Keratinocyte (primary cell): ENCODE data around the gene HOXD10. TPM values are rescaled to one million over a fixed set of nuclear protein-coding genes. Genes with fewer than 3 reads are reported as not detected.

Experiments
- DNase-seq: peaks from one replicate; pipeline ENCODE4 v3.0.0-alpha.2; 2011; ENCODE audit warnings: low read depth, missing footprints, low spot score
- FAIRE-seq: peaks from 2 replicates; lab custom pipeline; 2011; peaks lifted over from hg19 to GRCh38; lab: Jason Lieb, UNC
- H2AFZ ChIP-seq: 2 replicates; pipeline ENCODE4 v1.6.0; 2012; ENCODE audit warnings: low read length, control low read depth, inconsistent platforms; ENCODE audit not compliant: control insufficient read depth
- H3K27ac ChIP-seq: 2 replicates; pipeline ENCODE4 v1.5.1; 2011; ENCODE audit warnings: low read length; ENCODE audit not compliant: control insufficient read depth, insufficient read depth
- H3K27me3 ChIP-seq: 3 replicates; pipeline ENCODE4 v1.6.0; 2011; ENCODE audit warnings: low read length; ENCODE audit not compliant: control insufficient read depth, insufficient read depth; ENCODE audit errors: extremely low read depth
- H3K36me3 ChIP-seq, 2 experiments: 2 replicates in 1 of 2; 3 replicates in 1 of 2; pipeline ENCODE4 v1.5.1; 2011; ENCODE audit warnings: low read length in 2 of 2, mild to moderate bottlenecking in 1 of 2; ENCODE audit not compliant: control insufficient read depth in 2 of 2, insufficient read depth in 2 of 2; ENCODE audit errors: extremely low read depth in 1 of 2
- H3K4me1 ChIP-seq: 3 replicates; pipeline ENCODE4 v1.5.1; 2011; ENCODE audit warnings: low read length; ENCODE audit not compliant: control insufficient read depth, insufficient read depth; ENCODE audit errors: extremely low read depth
- H3K4me2 ChIP-seq: 3 replicates; pipeline ENCODE4 v1.6.0; 2011; ENCODE audit warnings: low read depth, low read length; ENCODE audit not compliant: control insufficient read depth, insufficient read depth; ENCODE audit errors: extremely low read depth
- H3K4me3 ChIP-seq, 3 experiments: fragments of 200-600 bp in 1 of 3; sonication (generic) in 1 of 3; 2 replicates in 2 of 3; 3 replicates in 1 of 3; pipeline ENCODE4 v1.5.1; 2011 to 2016; ENCODE audit warnings: low read length in 3 of 3, mild to moderate bottlenecking in 3 of 3, control low read depth in 2 of 3, inconsistent platforms in 1 of 3, low read depth in 1 of 3, mixed read lengths in 1 of 3, mixed run types in 1 of 3, moderate library complexity in 1 of 3; ENCODE audit not compliant: control insufficient read depth in 2 of 3, insufficient read depth in 2 of 3; ENCODE audit errors: extremely low read depth in 1 of 3
- H3K79me2 ChIP-seq: 2 replicates; pipeline ENCODE4 v1.6.0; 2012; ENCODE audit warnings: low read length; ENCODE audit not compliant: control insufficient read depth, insufficient read depth
- H3K9ac ChIP-seq: 3 replicates; pipeline ENCODE4 v1.6.0; 2011; ENCODE audit warnings: low read length; ENCODE audit not compliant: control insufficient read depth, insufficient read depth; ENCODE audit errors: extremely low read depth
- H3K9me1 ChIP-seq: 3 replicates; pipeline ENCODE4 v1.6.0; 2011; ENCODE audit warnings: low read length; ENCODE audit not compliant: control insufficient read depth, insufficient read depth; ENCODE audit errors: extremely low read depth
- H3K9me3 ChIP-seq: 2 replicates; pipeline ENCODE4 v1.5.1; 2012; ENCODE audit warnings: low read depth, low read length; ENCODE audit not compliant: control insufficient read depth
- H4K20me1 ChIP-seq: 3 replicates; pipeline ENCODE4 v1.6.0; 2011; ENCODE audit warnings: low read length; ENCODE audit not compliant: control insufficient read depth, insufficient read depth; ENCODE audit errors: extremely low read depth
- CTCF ChIP-seq, 3 experiments: IDR thresholded peaks in 1 of 3; conservative IDR thresholded peaks in 1 of 3; optimal IDR thresholded peaks in 1 of 3; 2 replicates in 2 of 3; 3 replicates in 1 of 3; pipeline versions ENCODE3 to v1.5.1; 2011; ENCODE audit warnings: low read length in 3 of 3, mild to moderate bottlenecking in 3 of 3, moderate library complexity in 2 of 3, control low read depth in 1 of 3, inconsistent platforms in 1 of 3; ENCODE audit not compliant: insufficient read depth in 2 of 3; ENCODE audit errors: extremely low read depth in 1 of 3
- EZH2 ChIP-seq: IDR thresholded peaks from one replicate; pipeline ENCODE4 v1.6.1; 2012; ENCODE audit warnings: inconsistent platforms, mild to moderate bottlenecking, low read length, moderate library complexity
- dilution Hi-C: fragments of 300-500 bp; cut with MboI; formaldehyde crosslinking; loops from one replicate; pipeline ENCODE4 v1.7.0; 2020; ENCODE audit warnings: low sequenced_read_pairs; ENCODE audit not compliant: extremely low pct_ligation_motif_present
- polyA plus RNA-seq, 5 experiments: library from polyadenylated mRNA; depleted of rRNA in 3 of 5; stranded (reverse) in 3 of 5; stranded (forward) in 1 of 5; unstranded in 1 of 5; fragments of >200 nt; gene quantifications; 1 replicate in 1 of 5; 2 replicates in 3 of 5; 3 replicates in 1 of 5; pipeline versions ENCODE4 v1.2.1 to v1.2.3, GENCODE V29; 2011 to 2012; ENCODE audit warnings: missing spikeins in 2 of 5, low read depth in 1 of 5, low replicate concordance in 1 of 5

HOXD10 gene
- polyA plus RNA-seq, 1 donor (not counting 4 experiments of a cell fraction or from before 2014, with no cell fraction given), result not detected

DNA sequence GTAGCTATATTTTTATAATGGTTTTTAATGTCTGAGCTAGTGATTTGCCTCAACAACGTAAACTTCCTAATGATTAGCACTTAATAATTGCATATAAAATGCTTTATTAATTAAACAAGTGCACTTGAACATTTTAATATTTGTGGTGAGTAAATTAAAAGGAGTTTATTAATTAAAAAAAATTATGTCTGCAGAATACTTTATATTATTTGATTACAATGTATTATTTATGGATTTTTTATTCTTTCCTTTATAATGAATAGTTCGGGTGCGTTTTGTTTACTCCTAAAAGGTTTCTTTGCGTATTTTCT is 15.2 kb downstream of the HOXD10 start:
- Histone ChIP-seq H3K36me3 (no peaks in the 10 kb centered on the region), H3K4me2 (no peak overlapping the region), H3K27ac (no peak overlapping the region), H3K9me3 (no peaks in the 10 kb centered on the region), H3K4me1 (no peaks in the 10 kb centered on the region), H3K9ac (no peak overlapping the region), H3K9me1 (no peaks in the 10 kb centered on the region), H4K20me1 (no peaks in the 10 kb centered on the region), H3K79me2 (no peaks in the 10 kb centered on the region), H3K27me3 (peaks cover 93% of the 10 kb centered on the region), H3K4me3 (no peak overlapping the region), H2AFZ (no peak overlapping the region)
- no peak for TF ChIP-seq CTCF (optimal IDR thresholded peaks at IDR 0.05 in 1 of 3, IDR thresholded peaks at IDR 0.05 in 1 of 3, conservative IDR thresholded peaks at IDR 0.05 in 1 of 3; ENCODE audit: extremely low read depth in 1 of 3, insufficient read depth in 2 of 3, low read length in 3 of 3)
- TF ChIP-seq EZH2, result no peak
- no peak for FAIRE-seq
- dilution Hi-C loops, result no loop called here
- DNase-seq, result no peak

DNA sequence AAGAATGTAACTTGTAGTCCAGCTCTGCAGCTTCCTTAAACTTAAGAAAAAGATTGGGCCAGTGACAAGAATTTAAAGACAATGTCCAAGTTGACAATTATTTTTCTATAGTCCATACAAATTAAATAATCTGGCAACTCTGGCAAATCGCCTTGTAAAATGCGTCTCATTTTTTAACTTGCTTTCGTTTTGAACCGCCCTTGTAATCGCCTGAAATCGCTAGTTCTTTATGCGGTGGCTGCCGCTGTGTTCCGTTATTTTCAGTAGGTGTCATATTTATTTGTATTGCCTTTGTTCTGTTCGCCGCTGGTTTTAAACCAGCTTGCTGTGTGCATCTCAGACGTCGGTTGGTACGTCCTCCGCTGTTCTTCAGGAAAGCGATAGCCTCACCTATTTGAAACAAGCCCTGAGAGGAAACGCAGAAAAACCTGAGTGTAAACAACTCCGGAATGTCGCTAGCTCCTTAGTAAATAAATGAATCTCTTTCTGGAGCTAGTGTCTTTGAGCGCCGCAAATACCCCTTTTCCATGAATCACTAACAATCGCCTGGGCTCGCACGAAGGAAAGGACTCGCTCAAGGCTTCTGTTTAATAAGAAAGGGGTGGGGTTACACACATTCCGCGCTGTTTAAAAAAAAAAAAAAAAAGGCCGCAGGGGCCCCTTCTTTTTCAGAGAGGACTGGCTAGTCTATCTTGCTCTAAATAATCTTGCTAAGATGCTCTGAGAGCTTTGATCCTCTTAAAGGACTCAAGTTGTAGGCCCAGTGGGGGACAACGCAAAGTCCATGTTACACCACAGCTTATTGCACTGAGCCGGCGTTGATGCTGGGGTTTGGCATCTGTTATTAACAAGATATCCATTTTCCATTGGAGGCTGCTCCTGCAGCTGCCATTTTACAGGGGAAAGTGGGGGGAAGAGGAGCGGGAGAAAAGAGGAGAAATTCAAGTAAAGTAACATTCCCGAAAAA is 15.9 kb downstream of the HOXD10 start:
- FAIRE-seq, result no peak
- Histone ChIP-seq H3K27me3 (peaks cover 97% of the 10 kb centered on the region), H3K9me1 (no peaks in the 10 kb centered on the region), H4K20me1 (no peaks in the 10 kb centered on the region), H3K9ac (no peak overlapping the region), H2AFZ (no peak overlapping the region), H3K36me3 (no peaks in the 10 kb centered on the region), H3K79me2 (no peaks in the 10 kb centered on the region), H3K4me1 (no peaks in the 10 kb centered on the region), H3K4me3 (no peak overlapping the region), H3K4me2 (no peak overlapping the region), H3K9me3 (no peaks in the 10 kb centered on the region), H3K27ac (no peak overlapping the region)
- TF ChIP-seq CTCF (optimal IDR thresholded peaks at IDR 0.05 in 1 of 3, IDR thresholded peaks at IDR 0.05 in 1 of 3, conservative IDR thresholded peaks at IDR 0.05 in 1 of 3; ENCODE audit: extremely low read depth in 1 of 3, insufficient read depth in 2 of 3, low read length in 3 of 3) (no peak), EZH2 (peak; percentile 34)
- no peak for DNase-seq
- dilution Hi-C loops, result no loop called here
